HepG2 (cell line): ENCODE data around the gene PCNP. TPM values are rescaled to one million over a fixed set of nuclear protein-coding genes. Genes with fewer than 3 reads are reported as not detected.

Experiments
- ATF5 ChIP-seq: sonication (generic); formaldehyde crosslinking; IDR thresholded peaks from 2 replicates; pipeline ENCODE4 v1.4.0; 2020; ENCODE audit warnings: mild to moderate bottlenecking, low read depth, missing genetic modification reagents
- ATF7-NPFF ChIP-seq: sonication (generic); formaldehyde crosslinking; IDR thresholded peaks from 2 replicates; pipeline ENCODE4 v1.8.1; 2023; ENCODE audit warnings: mild to moderate bottlenecking, low read depth, missing genetic modification reagents, moderate library complexity
- EP300 ChIP-seq, 3 experiments: sonication (generic) in 1 of 3; formaldehyde crosslinking in 1 of 3; IDR thresholded peaks; 2 replicates each; pipeline versions ENCODE4 v1.5.1 to v1.6.1; 2011 to 2020; ENCODE audit warnings: low read depth in 2 of 3, low read length in 2 of 3, borderline replicate concordance in 1 of 3, improper control_type of control experiment in 1 of 3, mild to moderate bottlenecking in 1 of 3, missing genetic modification reagents in 1 of 3, moderate library complexity in 1 of 3
- HBP1 ChIP-seq: IDR thresholded peaks from 2 replicates; pipeline ENCODE4 v1.6.1; 2016; ENCODE audit warnings: low read depth, control low read depth
- TP53 ChIP-seq: sonication (generic); formaldehyde crosslinking; conservative IDR thresholded peaks from 2 replicates; pipeline ENCODE4 v1.4.0; 2020; ENCODE audit warnings: missing genetic modification reagents
- ZBED4 ChIP-seq: sonication (generic); formaldehyde crosslinking; IDR thresholded peaks from 2 replicates; pipeline ENCODE4 v1.4.0; 2020; ENCODE audit warnings: missing genetic modification reagents, borderline replicate concordance
- ZMYM2 ChIP-seq: sonication (generic); formaldehyde crosslinking; IDR thresholded peaks from 2 replicates; pipeline ENCODE4 v1.8.0; 2022; ENCODE audit warnings: mild to moderate bottlenecking, missing genetic modification reagents
- ZNF142 ChIP-seq: sonication (generic); formaldehyde crosslinking; IDR thresholded peaks from 2 replicates; pipeline ENCODE4 v1.4.0; 2020; ENCODE audit warnings: missing genetic modification reagents
- ZNF580 ChIP-seq: IDR thresholded peaks from 2 replicates; pipeline ENCODE4 v1.6.1; 2016; ENCODE audit warnings: low read depth, borderline replicate concordance
- ZNF770 ChIP-seq: sonication (generic); formaldehyde crosslinking; IDR thresholded peaks from 2 replicates; pipeline ENCODE4 v1.5.0; 2020; ENCODE audit warnings: mild to moderate bottlenecking, missing genetic modification reagents
- polyA plus RNA-seq, 8 experiments: library from polyadenylated mRNA; depleted of rRNA in 3 of 8; stranded (reverse) in 7 of 8; unstranded in 1 of 8; fragments of >200 nt; fragmentation: Illumina TruSeq in 4 of 8; extraction: Trizol in 4 of 8; gene quantifications; 2 replicates each; pipeline versions ENCODE4 v1.2.1 to v1.2.3, GENCODE V29; 2011 to 2016; ENCODE audit warnings: low read depth in 4 of 8, missing spikeins in 1 of 8, mixed read lengths in 1 of 8; ENCODE audit not compliant: insufficient read depth in 1 of 8
- total RNA-seq, 5 experiments: library from RNA; depleted of rRNA; stranded (reverse); fragments of >200 nt; fragmentation: Illumina TruSeq; extraction: Trizol; gene quantifications; 2 replicates each; pipeline ENCODE4 v1.2.3, GENCODE V29; 2016; ENCODE audit warnings: low read depth in 1 of 5

PCNP gene
- total and polyA plus RNA-seq, 2 of the 13 experiments (the other 11 are each of a cell fraction or from before 2014, with no cell fraction given), result 44.1 to 78.2 TPM

- TF ChIP-seq ZBED4 (CRISPR knock-in tag), result no peak
- no peak for TF ChIP-seq ATF7-NPFF (CRISPR knock-in tag)
- TF ChIP-seq TP53 (CRISPR knock-in tag), result no peak; the same call in 1 of the 2 replicates
- 0 out of 2 replicates have a peak, but pooled peaks have one; percentile 70 for TF ChIP-seq ZNF580 (CRISPR knock-in tag)
- no peak; a peak in 3 of 4 replicates for TF ChIP-seq EP300 (IDR thresholded peaks at IDR 0.05; ENCODE audit: low read depth in 2 of 2, low read length in 2 of 2)
- peak; percentile 9; the same call in 1 of the 2 replicates for TF ChIP-seq EP300 (CRISPR knock-in tag; IDR thresholded peaks at IDR 0.05; ENCODE audit: borderline replicate concordance)
- no peak for TF ChIP-seq ZNF142 (CRISPR knock-in tag)
- peak; percentile 40 for TF ChIP-seq ZNF770 (CRISPR knock-in tag)
- TF ChIP-seq ZMYM2 (CRISPR knock-in tag), result no peak
- peak; percentile 48; the same call in 1 of the 2 replicates for TF ChIP-seq HBP1
- no peak; the same call in 1 of the 2 replicates for TF ChIP-seq ATF5
These were observed at the start of gene PCNP (continued) for GRCh38 chr3:101573449-101574387.
